HL-60 (cell line): Measurements from ENCODE around the gene IL1RAPL1.

Source experiments
- DNase-seq, 2 experiments: peaks; one replicate each; pipeline ENCODE4 v3.0.0-alpha.2; 2010 to 2020; ENCODE audit warnings: low read depth in 1 of 2, low spot score in 1 of 2
- H3K27ac ChIP-seq: fragments of 250-450 bp; sonication (Bioruptor Pico); replicated peaks from 2 replicates; pipeline ENCODE4 v1.5.1; 2020; ENCODE audit warnings: mild to moderate bottlenecking, moderate library complexity
- H3K27me3 ChIP-seq: fragments of 250-450 bp; sonication (Bioruptor Pico); 2 replicates; pipeline ENCODE4 v1.5.1; 2021; ENCODE audit warnings: mild to moderate bottlenecking, moderate library complexity; ENCODE audit not compliant: insufficient read depth, poor library complexity, severe bottlenecking
- H3K4me3 ChIP-seq: replicated peaks from 2 replicates; pipeline ENCODE4 v1.5.1; 2011; ENCODE audit warnings: mild to moderate bottlenecking, control low read depth, low read length; ENCODE audit not compliant: insufficient read depth
- GABPA ChIP-seq: IDR thresholded peaks from 2 replicates; pipeline ENCODE4 v1.6.1; 2012; ENCODE audit warnings: low read depth
- POLR2AphosphoS5 ChIP-seq: IDR thresholded peaks from 2 replicates; pipeline ENCODE4 v1.6.1; 2012; ENCODE audit warnings: low read depth
- REST ChIP-seq: IDR thresholded peaks from 2 replicates; pipeline ENCODE4 v1.6.1; 2012; ENCODE audit warnings: low read depth; ENCODE audit not compliant: insufficient replicate concordance
- SPI1 ChIP-seq: IDR thresholded peaks from 2 replicates; pipeline ENCODE4 v1.6.1; 2012; ENCODE audit warnings: low read depth, mild to moderate bottlenecking, borderline replicate concordance
- TF ChIP-seq, protein P1 (sequence below): IDR thresholded peaks from one replicate; pipeline ENCODE4 v1.5.1; 2011; ENCODE audit warnings: low read length, control low read depth, inconsistent platforms; ENCODE audit not compliant: insufficient read depth

The IL1RAPL1 gene

GRCh38 chrX:29453333-29453732 lies 866.1 kb downstream of the IL1RAPL1 start:
- TF ChIP-seq REST (no peak), GABPA (no peak), SPI1 (no peak)
- TF ChIP-seq, protein P1, sequence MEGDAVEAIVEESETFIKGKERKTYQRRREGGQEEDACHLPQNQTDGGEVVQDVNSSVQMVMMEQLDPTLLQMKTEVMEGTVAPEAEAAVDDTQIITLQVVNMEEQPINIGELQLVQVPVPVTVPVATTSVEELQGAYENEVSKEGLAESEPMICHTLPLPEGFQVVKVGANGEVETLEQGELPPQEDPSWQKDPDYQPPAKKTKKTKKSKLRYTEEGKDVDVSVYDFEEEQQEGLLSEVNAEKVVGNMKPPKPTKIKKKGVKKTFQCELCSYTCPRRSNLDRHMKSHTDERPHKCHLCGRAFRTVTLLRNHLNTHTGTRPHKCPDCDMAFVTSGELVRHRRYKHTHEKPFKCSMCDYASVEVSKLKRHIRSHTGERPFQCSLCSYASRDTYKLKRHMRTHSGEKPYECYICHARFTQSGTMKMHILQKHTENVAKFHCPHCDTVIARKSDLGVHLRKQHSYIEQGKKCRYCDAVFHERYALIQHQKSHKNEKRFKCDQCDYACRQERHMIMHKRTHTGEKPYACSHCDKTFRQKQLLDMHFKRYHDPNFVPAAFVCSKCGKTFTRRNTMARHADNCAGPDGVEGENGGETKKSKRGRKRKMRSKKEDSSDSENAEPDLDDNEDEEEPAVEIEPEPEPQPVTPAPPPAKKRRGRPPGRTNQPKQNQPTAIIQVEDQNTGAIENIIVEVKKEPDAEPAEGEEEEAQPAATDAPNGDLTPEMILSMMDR = no peak
- no peaks in the 10 kb centered on the region for H3K27me3 ChIP-seq
- no peak for DNase-seq
- H3K27ac ChIP-seq = no peak overlapping the region
- no peak overlapping the region for H3K4me3 ChIP-seq

GRCh38 chrX:29455702-29456101 lies 868.5 kb downstream of the IL1RAPL1 start:
- no peak for DNase-seq
- H3K27me3 ChIP-seq = no peaks in the 10 kb centered on the region
- TF ChIP-seq POLR2AphosphoS5 (no peak), SPI1 (no peak), GABPA (no peak), REST (no peak)
- TF ChIP-seq, protein P1 = no peak
- H3K27ac ChIP-seq = no peak overlapping the region
- no peak overlapping the region for H3K4me3 ChIP-seq

DNA sequence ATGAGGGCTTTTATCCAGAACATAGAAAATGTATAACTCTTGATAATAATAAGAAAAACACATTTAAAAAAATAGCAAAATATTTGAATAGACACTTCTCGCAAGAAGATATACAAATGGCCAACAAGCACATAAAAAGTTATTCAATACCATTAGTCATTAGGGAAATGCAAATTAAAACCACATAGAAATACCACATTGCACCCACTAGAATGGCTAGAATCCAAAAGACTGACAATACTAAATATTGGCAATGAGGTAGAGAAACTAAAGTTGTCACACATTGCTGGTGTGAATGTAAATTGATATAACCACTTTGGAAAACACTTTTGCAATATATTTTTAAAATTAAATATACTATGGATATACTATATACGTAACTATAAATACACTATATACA lies 873.8 kb downstream of the IL1RAPL1 start:
- Histone ChIP-seq H3K4me3 (no peak overlapping the region), H3K27ac (no peak overlapping the region), H3K27me3 (no peaks in the 10 kb centered on the region)
- DNase-seq = no peak
- TF ChIP-seq SPI1 (no peak), POLR2AphosphoS5 (no peak), GABPA (no peak), REST (no peak)
- TF ChIP-seq, protein P1 = no peak
